ENCODE results near the gene LSM7. TPM values are rescaled to one million over a fixed set of nuclear protein-coding genes. Genes with fewer than 3 reads are reported as not detected.

LSM7 gene
- total RNA-seq, 2 experiments from 2014 or later: 164 to 321 TPM

GRCh38 chr19:2375353-2376121 is 47.2 kb upstream of the LSM7 start:
- no peak overlapping the region for H3K4me3 ChIP-seq (ENCODE audit: low read depth, low read length, poor library complexity, severe bottlenecking)
- H3K4me2 ChIP-seq (ENCODE audit: low read length): no peak overlapping the region
- H3K9me3 ChIP-seq (ENCODE audit: low read length): peaks cover 12% of the 10 kb centered on the region; the same call in 1 of the 2 replicates
- peak; percentile 25 for DNase-seq (ENCODE audit: low spot score)
- POLR2A ChIA-PET: no interaction called here
- intact Hi-C loops (cut with micrococcal nuclease; ENCODE audit: unreplicated experiment): no loop called here
- H4K20me1 ChIP-seq (ENCODE audit: insufficient read depth, low read length): no peaks in the 10 kb centered on the region
- no peak overlapping the region for H2AFZ ChIP-seq (ENCODE audit: low read length)
- H3K27ac ChIP-seq (ENCODE audit: low read depth, low read length, poor library complexity, severe bottlenecking): no peak overlapping the region
- H3K79me2 ChIP-seq (ENCODE audit: insufficient read depth, low read depth, low read length): no peaks in the 10 kb centered on the region
- TF ChIP-seq CTCF (conservative IDR thresholded peaks at IDR 0.05; ENCODE audit: low read length): no peak
- no peak for TF ChIP-seq EZH2phosphoT487 (IDR thresholded peaks at IDR 0.05; ENCODE audit: borderline replicate concordance, low read depth, low read length)
- BruUV-seq (replicated peaks): no TSS peak
- no peaks in the 10 kb centered on the region for H3K36me3 ChIP-seq (ENCODE audit: insufficient read depth, low read length)
- CTCF ChIA-PET (ENCODE audit: unreplicated experiment): no interaction called here
- H3K9me2 ChIP-seq (ENCODE audit: insufficient read depth, low read length): no peaks in the 10 kb centered on the region
- H3K4me1 ChIP-seq (ENCODE audit: insufficient read depth, low read length, poor library complexity, severe bottlenecking): no peaks in the 10 kb centered on the region

GRCh38 chr19:2374808-2375207 is 46.4 kb upstream of the LSM7 start:
- intact Hi-C loops (cut with micrococcal nuclease; ENCODE audit: unreplicated experiment): no loop called here
- Histone ChIP-seq H2AFZ (ENCODE audit: low read length) (no peak overlapping the region), H4K20me1 (ENCODE audit: insufficient read depth, low read length) (no peaks in the 10 kb centered on the region), H3K36me3 (ENCODE audit: insufficient read depth, low read length) (no peaks in the 10 kb centered on the region), H3K79me2 (ENCODE audit: insufficient read depth, low read depth, low read length) (no peaks in the 10 kb centered on the region), H3K9me2 (ENCODE audit: insufficient read depth, low read length) (no peaks in the 10 kb centered on the region), H3K9me3 (ENCODE audit: low read length) (peaks cover 8% of the 10 kb centered on the region; the same call in 1 of the 2 replicates), H3K4me3 (ENCODE audit: low read depth, low read length, poor library complexity, severe bottlenecking) (no peak overlapping the region), H3K4me1 (ENCODE audit: insufficient read depth, low read length, poor library complexity, severe bottlenecking) (no peaks in the 10 kb centered on the region), H3K27ac (ENCODE audit: low read depth, low read length, poor library complexity, severe bottlenecking) (no peak overlapping the region), H3K4me2 (ENCODE audit: low read length) (no peak overlapping the region)
- POLR2A ChIA-PET: interaction anchor here (0.6 kb wide), 1 partner anchor 11 kb away, joined by 3 read pairs; no protein-coding TSS in a partner anchor
- TF ChIP-seq CTCF (conservative IDR thresholded peaks at IDR 0.05; ENCODE audit: low read length): no peak
- no peak for TF ChIP-seq EZH2phosphoT487 (IDR thresholded peaks at IDR 0.05; ENCODE audit: borderline replicate concordance, low read depth, low read length)
- BruUV-seq (replicated peaks): no TSS peak
- DNase-seq (ENCODE audit: low spot score): no peak
- CTCF ChIA-PET (ENCODE audit: unreplicated experiment): no interaction called here

- Histone ChIP-seq H3K4me1 (ENCODE audit: insufficient read depth, low read length, poor library complexity, severe bottlenecking) (no peaks in the 10 kb centered on the region), H3K9me3 (ENCODE audit: low read length) (peaks cover 4% of the 10 kb centered on the region; the same call in 1 of the 2 replicates), H3K27ac (ENCODE audit: low read depth, low read length, poor library complexity, severe bottlenecking) (no peak overlapping the region), H4K20me1 (ENCODE audit: insufficient read depth, low read length) (no peaks in the 10 kb centered on the region), H3K4me2 (ENCODE audit: low read length) (no peak overlapping the region), H3K79me2 (ENCODE audit: insufficient read depth, low read depth, low read length) (no peaks in the 10 kb centered on the region), H3K36me3 (ENCODE audit: insufficient read depth, low read length) (no peaks in the 10 kb centered on the region), H3K4me3 (ENCODE audit: low read depth, low read length, poor library complexity, severe bottlenecking) (no peak overlapping the region), H3K9me2 (ENCODE audit: insufficient read depth, low read length) (no peaks in the 10 kb centered on the region), H2AFZ (ENCODE audit: low read length) (no peak overlapping the region)
- intact Hi-C loops (cut with micrococcal nuclease; ENCODE audit: unreplicated experiment): no loop called here
- ChIA-PET POLR2A (interaction anchor here (0.6 to 0.7 kb wide), 2 partner anchors 13 to 395 kb away, joined by 3 read pairs; no protein-coding TSS in a partner anchor), CTCF (ENCODE audit: unreplicated experiment) (no interaction called here)
- TF ChIP-seq EZH2phosphoT487 (IDR thresholded peaks at IDR 0.05; ENCODE audit: borderline replicate concordance, low read depth, low read length): no peak
- BruUV-seq (replicated peaks): no TSS peak
- DNase-seq (ENCODE audit: low spot score): no peak
Observed at GRCh38 chr19:2372076-2372612, 43.8 kb upstream of the LSM7 start.

Data from OCI-LY7 (cell line).